HCT116 (cell line): ENCODE results near the gene FCHO1. TPM values are rescaled to one million over a fixed set of nuclear protein-coding genes. Genes with fewer than 3 reads are reported as not detected.

Source experiments
- ATAC-seq: fragments of 200-7000 bp; cut with Tn5 transposase; 2 replicates; pipeline ENCODE4 v1.9.1; 2020; ENCODE audit warnings: mild to moderate bottlenecking, moderate library complexity
- BruUV-seq: library from RNA; stranded (reverse); fragments of 400-500 nt; replicated peaks from 2 replicates; lab custom pipeline; 2021; lab: Mats Ljungman, UMichigan
- CTCF ChIA-PET: fragments of 300-600 bp; sonication (Branson Sonifier 250); formaldehyde crosslinking; loops from one replicate; lab custom pipeline; 2021; ENCODE audit warnings: antibody characterized with exemption; lab: Charles Lee
- POLR2A ChIA-PET: fragments of 300-600, 350-600 bp; sonication (Branson Sonifier 250); formaldehyde crosslinking; loops from one replicate; lab custom pipeline; 2021; ENCODE audit warnings: antibody characterized with exemption; lab: Charles Lee
- RAD21 ChIA-PET, 2 experiments: fragments of 300-600 bp; sonication (Branson Sonifier 250); formaldehyde crosslinking; loops; one replicate each; lab custom pipeline; 2023; ENCODE audit warnings: low total read pairs in 2 of 2; ENCODE audit not compliant: uncharacterized antibody in 2 of 2, unreplicated experiment in 2 of 2, low non-redundant PET in 1 of 2; lab: Charles Lee
- DNase-seq: peaks from one replicate; pipeline ENCODE4 v3.0.0-alpha.2; 2010; ENCODE audit warnings: low read depth, low spot score
- H2AFZ ChIP-seq: fragments of 200-600 bp; shearing (Covaris generic), sonication (generic); 2 replicates; pipeline ENCODE4 v1.6.1; 2017; ENCODE audit warnings: low read depth, mixed run types, mixed read lengths, antibody characterized with exemption, low read length; ENCODE audit not compliant: poor library complexity, severe bottlenecking
- H3K27ac ChIP-seq: 2 replicates; pipeline ENCODE4 v1.5.1; 2012; ENCODE audit warnings: low read depth, low read length
- H3K27me3 ChIP-seq: fragments of 200-600 bp; sonication (generic); 2 replicates; pipeline ENCODE4 v1.6.1; 2016; ENCODE audit warnings: mixed run types, low read length, mixed read lengths; ENCODE audit not compliant: insufficient read depth
- H3K36me3 ChIP-seq, 2 experiments: fragments of 200-500 bp in 1 of 2; fragments of 200-600 bp in 1 of 2; sonication (Bioruptor generic) in 1 of 2; sonication (generic) in 1 of 2; 2 replicates each; pipeline versions ENCODE4 v1.5.1 to v1.6.1; 2014 to 2016; ENCODE audit warnings: low read length in 2 of 2, inconsistent platforms in 1 of 2, mixed read lengths in 1 of 2, mixed run types in 1 of 2; ENCODE audit not compliant: insufficient read depth in 2 of 2, control insufficient read depth in 1 of 2
- H3K4me1 ChIP-seq, 2 experiments: fragments of 200-600 bp in 1 of 2; sonication (generic) in 1 of 2; 2 replicates each; pipeline versions ENCODE4 v1.5.1 to v1.6.1; 2012 to 2017; ENCODE audit warnings: low read length in 2 of 2, inconsistent platforms in 1 of 2, mild to moderate bottlenecking in 1 of 2, mixed read lengths in 1 of 2, mixed run types in 1 of 2, moderate library complexity in 1 of 2; ENCODE audit not compliant: insufficient read depth in 2 of 2, control insufficient read depth in 1 of 2
- H3K4me2 ChIP-seq: fragments of 200-600 bp; sonication (generic); 2 replicates; pipeline ENCODE4 v1.6.1; 2017; ENCODE audit warnings: mixed run types, low read length, mixed read lengths
- H3K4me3 ChIP-seq, 2 experiments: fragments of 200-600 bp in 1 of 2; sonication (generic) in 1 of 2; replicated peaks in 1 of 2; 2 replicates each; pipeline ENCODE4 v1.5.1; 2011 to 2016; ENCODE audit warnings: low read length in 2 of 2, control low read depth in 1 of 2, low read depth in 1 of 2, mild to moderate bottlenecking in 1 of 2, mixed read lengths in 1 of 2, mixed run types in 1 of 2
- H3K79me2 ChIP-seq: fragments of 200-600 bp; sonication (generic); 2 replicates; pipeline ENCODE4 v1.6.1; 2017; ENCODE audit warnings: mild to moderate bottlenecking, mixed run types, low read length, moderate library complexity, mixed read lengths; ENCODE audit not compliant: insufficient read depth
- H3K9ac ChIP-seq: fragments of 200-600 bp; sonication (generic); 2 replicates; pipeline ENCODE4 v1.6.1; 2016; ENCODE audit warnings: low read length, mixed read lengths
- H3K9me2 ChIP-seq: fragments of 200-600 bp; sonication (generic), shearing (Covaris generic); 2 replicates; pipeline ENCODE4 v1.6.1; 2017; ENCODE audit warnings: mixed run types, mild to moderate bottlenecking, moderate library complexity; ENCODE audit not compliant: insufficient read depth
- H3K9me3 ChIP-seq, 2 experiments: fragments of 200-500 bp in 1 of 2; fragments of 200-600 bp in 1 of 2; sonication (Bioruptor generic) in 1 of 2; sonication (generic) in 1 of 2; 2 replicates each; pipeline ENCODE4 v1.6.1; 2014 to 2017; ENCODE audit warnings: low read length in 2 of 2, mixed read lengths in 2 of 2, inconsistent platforms in 1 of 2, low read depth in 1 of 2, mild to moderate bottlenecking in 1 of 2, mixed run types in 1 of 2, moderate library complexity in 1 of 2; ENCODE audit not compliant: control insufficient read depth in 1 of 2, insufficient read depth in 1 of 2
- H4K20me1 ChIP-seq: fragments of 200-600 bp; sonication (generic), shearing (Covaris generic); 2 replicates; pipeline ENCODE4 v1.6.1; 2017; ENCODE audit warnings: mixed run types, mild to moderate bottlenecking, moderate library complexity; ENCODE audit not compliant: insufficient read depth
- CEBPB ChIP-seq: IDR thresholded peaks from 2 replicates; pipeline ENCODE4 v1.6.1; 2012; ENCODE audit warnings: low read depth
- ELF1 ChIP-seq: IDR thresholded peaks from 2 replicates; pipeline ENCODE4 v1.6.1; 2012; ENCODE audit warnings: low read depth, borderline replicate concordance
- EZH2phosphoT487 ChIP-seq: fragments of 200-600 bp; IDR thresholded peaks from 2 replicates; pipeline ENCODE4 v1.6.1; 2018; ENCODE audit warnings: antibody characterized with exemption, borderline replicate concordance
- FOSL1 ChIP-seq: IDR thresholded peaks from 2 replicates; pipeline ENCODE4 v1.6.1; 2012; ENCODE audit warnings: low read depth
- JUND ChIP-seq: IDR thresholded peaks from 2 replicates; pipeline ENCODE4 v1.6.1; 2012
- POLR2AphosphoS5 ChIP-seq: IDR thresholded peaks from 2 replicates; pipeline ENCODE4 v1.6.1; 2011; ENCODE audit warnings: mild to moderate bottlenecking, low read depth, low read length, moderate library complexity
- RAD21 ChIP-seq: IDR thresholded peaks from 2 replicates; pipeline ENCODE4 v1.6.1; 2012; ENCODE audit warnings: low read depth, mild to moderate bottlenecking
- ZFX ChIP-seq: fragments of 450-650 bp; IDR thresholded peaks from 2 replicates; pipeline ENCODE4 v1.6.1; 2017
- ZNF274 ChIP-seq: fragments of 200-500 bp; sonication (Bioruptor generic); IDR thresholded peaks from 2 replicates; pipeline ENCODE4 v1.6.1; 2014; ENCODE audit warnings: mild to moderate bottlenecking, low read depth, low read length, inconsistent platforms
- intact Hi-C: fragments of 100-400 bp; cut with micrococcal nuclease; formaldehyde crosslinking; loops from 2 replicates; pipeline ENCODE4 v1.10.0; 2022
- total RNA-seq: library from RNA; stranded (reverse); gene quantifications from one replicate; pipeline ENCODE4 v1.2.1, GENCODE V29; 2021; ENCODE audit not compliant: unreplicated experiment

FCHO1 gene
- total RNA-seq, 1 experiment from 2014 or later: 28.1 TPM

GRCh38 chr19:17737690-17738153 lies 13.6 kb upstream of the FCHO1 start:
- no TSS peak for BruUV-seq
- Histone ChIP-seq H3K4me1 (peaks cover 21 to 32% of the 10 kb centered on the region in 2 experiments), H3K4me2 (peak overlapping the region; percentile 64), H3K4me3 (peak overlapping the region in 1 of 2 experiments; percentile 27; a peak in 2 of 4 replicates), H3K79me2 (peaks cover 8% of the 10 kb centered on the region; the same call in 1 of the 2 replicates), H3K27ac (peak overlapping the region; percentile 62), H3K9me2 (no peaks in the 10 kb centered on the region), H3K27me3 (no peaks in the 10 kb centered on the region), H3K9ac (peak overlapping the region; percentile 36), H4K20me1 (no peaks in the 10 kb centered on the region), H3K9me3 (no peaks in the 10 kb centered on the region), H2AFZ (no peak overlapping the region), H3K36me3 (peaks cover 7 to 19% of the 10 kb centered on the region in 2 experiments; a peak in 3 of 4 replicates)
- no peak for DNase-seq
- ChIA-PET RAD21 (no interaction called here), CTCF (interaction anchor here (1.3 to 1.4 kb wide), 2 partner anchors 29 to 54 kb away, joined by 3 read pairs; no protein-coding TSS in a partner anchor), POLR2A (no interaction called here)
- intact Hi-C loops: no loop called here
- peak; percentile 75 for ATAC-seq
- no peak for TF ChIP-seq POLR2AphosphoS5
- no peak for TF ChIP-seq RAD21
- peak; percentile 50; the same call in 1 of the 2 replicates for TF ChIP-seq FOSL1
- no peak for TF ChIP-seq ZFX
- peak; percentile 36; the same call in 1 of the 2 replicates for TF ChIP-seq JUND

- 0 out of 2 replicates have a peak overlapping the region, but pooled peaks have one; percentile 17 for H3K27ac ChIP-seq
- peaks cover 0 to 8% of the 10 kb centered on the region in 2 experiments; a peak in 1 of 4 replicates for H3K36me3 ChIP-seq
- CTCF ChIA-PET: interaction anchor here (1.4 kb wide), 1 partner anchor 27 kb away, joined by 3 read pairs; no protein-coding TSS in a partner anchor
- BruUV-seq: no TSS peak
- H3K4me1 ChIP-seq: peaks cover 21 to 35% of the 10 kb centered on the region in 2 experiments
- H3K4me3 ChIP-seq: no peak overlapping the region
- DNase-seq (no peak), ATAC-seq (no peak)
- no peak overlapping the region for H3K9ac ChIP-seq
- intact Hi-C loops: no loop called here
- H2AFZ ChIP-seq: no peak overlapping the region
- no peaks in the 10 kb centered on the region for H3K9me2 ChIP-seq
- H3K79me2 ChIP-seq: no peaks in the 10 kb centered on the region
- H3K9me3 ChIP-seq: no peaks in the 10 kb centered on the region
- RAD21 ChIA-PET: no interaction called here
- H4K20me1 ChIP-seq: no peaks in the 10 kb centered on the region
- POLR2A ChIA-PET: no interaction called here
- no peak for TF ChIP-seq CEBPB
- no peak for TF ChIP-seq EZH2phosphoT487
- TF ChIP-seq ELF1: no peak
- TF ChIP-seq ZNF274: no peak
- H3K27me3 ChIP-seq: no peaks in the 10 kb centered on the region
- H3K4me2 ChIP-seq: 0 out of 2 replicates have a peak overlapping the region, but pooled peaks have one; percentile 12
Observed at GRCh38 chr19:17739121-17739875, 12.0 kb upstream of the FCHO1 start.
